ENCODE results near the gene ARHGEF11. TPM values are rescaled to one million over a fixed set of nuclear protein-coding genes. Genes with fewer than 3 reads are reported as not detected.

Gene ARHGEF11
- total RNA-seq, 1 experiment from 2014 or later, result 38.1 TPM

- ChIA-PET POLR2A (no interaction called here), CTCF (interaction anchor here (1.1 to 5.1 kb wide), 4 partner anchors 8 to 27 kb away, joined by 3 to 42 read pairs (median 18); no protein-coding TSS in a partner anchor)
- no peak overlapping the region for H3K27ac Mint-ChIP-seq
- DNase-seq (ENCODE audit: low spot score), result no peak
- peaks cover 14% of the 10 kb centered on the region for H3K4me1 Mint-ChIP-seq
- no peaks in the 10 kb centered on the region for H3K36me3 Mint-ChIP-seq
- no peaks in the 10 kb centered on the region for H3K9me3 Mint-ChIP-seq
- no peak for ATAC-seq
- H3K4me3 Mint-ChIP-seq, result no peak overlapping the region
- TF ChIP-seq SOX15 (CRISPR knock-in tag; IDR thresholded peaks at IDR 0.05) (no peak), NFE2L1 (CRISPR knock-in tag; IDR thresholded peaks at IDR 0.05) (no peak), ESRRA (CRISPR knock-in tag; IDR thresholded peaks at IDR 0.05; ENCODE audit: borderline replicate concordance) (no peak), ZNF512 (CRISPR knock-in tag; IDR thresholded peaks at IDR 0.05; ENCODE audit: borderline replicate concordance) (no peak), FOXP1 (CRISPR knock-in tag; IDR thresholded peaks at IDR 0.05; ENCODE audit: borderline replicate concordance) (no peak), E2F1 (CRISPR knock-in tag; IDR thresholded peaks at IDR 0.05) (no peak), TCF7 (CRISPR knock-in tag; IDR thresholded peaks at IDR 0.05; ENCODE audit: low read depth) (no peak), CREM (CRISPR knock-in tag; IDR thresholded peaks at IDR 0.05) (no peak)
- H3K27me3 Mint-ChIP-seq (ENCODE audit: low read depth), result peaks cover 19% of the 10 kb centered on the region
These were observed 145.4 kb downstream of the ARHGEF11 start for GRCh38 chr1:156899956-156900718.

GRCh38 chr1:156898971-156899664, 146.4 kb downstream of the ARHGEF11 start:
- ATAC-seq (no peak), DNase-seq (ENCODE audit: low spot score) (no peak)
- H3K27ac Mint-ChIP-seq, result no peak overlapping the region
- TF ChIP-seq CREB1 (CRISPR knock-in tag; IDR thresholded peaks at IDR 0.05) (no peak), ZNF121 (CRISPR knock-in tag; IDR thresholded peaks at IDR 0.05) (no peak), ATF1 (CRISPR knock-in tag; IDR thresholded peaks at IDR 0.05) (no peak), ZNF138 (CRISPR knock-in tag; conservative IDR thresholded peaks at IDR 0.05) (no peak), MAX (CRISPR knock-in tag; IDR thresholded peaks at IDR 0.05) (no peak), MYBL2 (CRISPR knock-in tag; IDR thresholded peaks at IDR 0.05) (no peak), GRHL2 (CRISPR knock-in tag; IDR thresholded peaks at IDR 0.05; ENCODE audit: insufficient replicate concordance, severe bottlenecking) (no peak), HMGA2 (CRISPR knock-in tag; IDR thresholded peaks at IDR 0.05) (no peak), STAT6 (CRISPR knock-in tag; conservative IDR thresholded peaks at IDR 0.05; ENCODE audit: low read depth) (no peak), PRRX2 (CRISPR knock-in tag; IDR thresholded peaks at IDR 0.05) (no peak), ATF3 (CRISPR knock-in tag; conservative IDR thresholded peaks at IDR 0.05) (no peak), JAZF1 (CRISPR knock-in tag; IDR thresholded peaks at IDR 0.05) (no peak), ESRRA (CRISPR knock-in tag; IDR thresholded peaks at IDR 0.05; ENCODE audit: borderline replicate concordance) (no peak), ZBTB21 (CRISPR knock-in tag; IDR thresholded peaks at IDR 0.05; ENCODE audit: borderline replicate concordance) (no peak), ZNF263 (CRISPR knock-in tag; IDR thresholded peaks at IDR 0.05; ENCODE audit: low read depth) (no peak)
- ChIA-PET POLR2A (interaction anchor here (0.5 kb wide), 1 partner anchor 101 kb away, joined by 3 read pairs; no protein-coding TSS in a partner anchor), CTCF (interaction anchor here (1.1 to 3.7 kb wide), 6 partner anchors 9 to 60 kb away, joined by 3 to 21 read pairs (median 6); partner anchors contain the start of gene LRRC71)
- no peaks in the 10 kb centered on the region for H3K9me3 Mint-ChIP-seq
- H3K4me3 Mint-ChIP-seq, result no peak overlapping the region
- peaks cover 17% of the 10 kb centered on the region for H3K4me1 Mint-ChIP-seq
- peaks cover 29% of the 10 kb centered on the region for H3K27me3 Mint-ChIP-seq (ENCODE audit: low read depth)
- no peaks in the 10 kb centered on the region for H3K36me3 Mint-ChIP-seq
